ENCODE measurements around the gene EZH1. TPM values are rescaled to one million over a fixed set of nuclear protein-coding genes. Genes with fewer than 3 reads are reported as not detected.

The EZH1 gene
- total RNA-seq, 1 donor from 2014 or later: 30.4 TPM

GRCh38 chr17:42751628-42752027 lies 6.8 kb upstream of the EZH1 start:
- H3K36me3 Mint-ChIP-seq (ENCODE audit: low read depth): no peaks in the 10 kb centered on the region
- TF ChIP-seq CTCF (conservative IDR thresholded peaks at IDR 0.05): no peak
- H3K4me1 Mint-ChIP-seq: peaks cover 5% of the 10 kb centered on the region

GRCh38 chr17:42750739-42751344 lies 6.0 kb upstream of the EZH1 start:
- no peaks in the 10 kb centered on the region for H3K9me3 Mint-ChIP-seq
- no peak overlapping the region for H3K4me3 Mint-ChIP-seq
- H3K27ac Mint-ChIP-seq (ENCODE audit: unreplicated experiment): no peak overlapping the region
- no peaks in the 10 kb centered on the region for H3K4me1 Mint-ChIP-seq
- TF ChIP-seq CTCF (conservative IDR thresholded peaks at IDR 0.05): no peak
- no peak for DNase-seq (ENCODE audit: low read depth, low spot score)
- peaks cover 29% of the 10 kb centered on the region for H3K27me3 Mint-ChIP-seq (ENCODE audit: low read depth)
- H3K36me3 Mint-ChIP-seq (ENCODE audit: low read depth): no peaks in the 10 kb centered on the region

More at GRCh38 chr17:42751628-42752027, 6.8 kb upstream of the EZH1 start:
- no peaks in the 10 kb centered on the region for H3K9me3 Mint-ChIP-seq
- peaks cover 30% of the 10 kb centered on the region for H3K27me3 Mint-ChIP-seq (ENCODE audit: low read depth)
- H3K27ac Mint-ChIP-seq (ENCODE audit: unreplicated experiment): no peak overlapping the region
- DNase-seq (ENCODE audit: low read depth, low spot score): no peak
- H3K4me3 Mint-ChIP-seq: no peak overlapping the region

DNA sequence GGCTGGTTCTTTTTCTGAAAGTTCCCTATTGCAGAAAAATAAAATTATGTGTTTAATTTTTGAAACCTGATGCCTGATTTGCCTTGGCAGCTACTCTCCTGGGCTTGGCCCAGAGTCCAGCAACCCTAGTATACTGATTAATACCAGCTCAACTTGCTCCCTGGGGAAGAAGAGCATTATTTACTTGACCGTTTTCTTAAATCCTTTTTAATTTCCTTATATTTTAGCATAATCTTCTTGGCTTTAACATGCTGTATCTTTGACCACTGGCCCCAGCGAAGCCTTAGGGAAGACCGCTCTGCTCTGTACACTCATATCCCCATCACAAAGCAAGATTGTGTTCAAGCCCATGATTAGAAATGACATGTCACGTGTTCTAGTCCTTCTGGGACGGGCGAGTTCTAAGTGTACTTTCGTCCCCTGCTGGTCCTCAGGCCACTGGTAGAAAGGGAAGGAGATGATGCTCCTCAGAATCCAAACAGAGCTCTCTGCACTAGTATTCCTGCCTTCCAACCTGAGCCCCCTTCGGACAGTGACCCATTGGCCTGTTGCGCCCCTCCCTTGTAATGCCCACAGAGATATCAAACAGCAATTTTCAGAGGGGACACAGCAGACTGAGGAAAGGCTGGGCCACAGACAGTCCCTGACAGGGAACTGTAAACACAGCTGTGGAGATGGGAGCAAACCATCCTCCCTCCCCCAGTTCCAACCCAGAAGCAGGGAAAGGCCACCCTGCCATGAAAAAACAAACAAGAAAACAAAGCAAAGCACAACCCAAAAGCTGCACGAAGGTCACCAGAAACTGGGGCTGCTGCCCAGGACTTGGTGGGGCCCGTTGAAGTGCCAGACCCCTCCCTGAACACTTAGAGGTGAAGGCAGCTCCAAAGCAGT lies 4.3 kb upstream of the EZH1 start:
- Mint-ChIP-seq H3K4me1 (peaks cover 2% of the 10 kb centered on the region), H3K4me3 (no peak overlapping the region), H3K36me3 (ENCODE audit: low read depth) (peaks cover 2% of the 10 kb centered on the region), H3K27me3 (ENCODE audit: low read depth) (peaks cover 26% of the 10 kb centered on the region), H3K9me3 (no peaks in the 10 kb centered on the region), H3K27ac (ENCODE audit: unreplicated experiment) (no peak overlapping the region)
- TF ChIP-seq CTCF (conservative IDR thresholded peaks at IDR 0.05): no peak
- DNase-seq (ENCODE audit: low read depth, low spot score): no peak

DNA sequence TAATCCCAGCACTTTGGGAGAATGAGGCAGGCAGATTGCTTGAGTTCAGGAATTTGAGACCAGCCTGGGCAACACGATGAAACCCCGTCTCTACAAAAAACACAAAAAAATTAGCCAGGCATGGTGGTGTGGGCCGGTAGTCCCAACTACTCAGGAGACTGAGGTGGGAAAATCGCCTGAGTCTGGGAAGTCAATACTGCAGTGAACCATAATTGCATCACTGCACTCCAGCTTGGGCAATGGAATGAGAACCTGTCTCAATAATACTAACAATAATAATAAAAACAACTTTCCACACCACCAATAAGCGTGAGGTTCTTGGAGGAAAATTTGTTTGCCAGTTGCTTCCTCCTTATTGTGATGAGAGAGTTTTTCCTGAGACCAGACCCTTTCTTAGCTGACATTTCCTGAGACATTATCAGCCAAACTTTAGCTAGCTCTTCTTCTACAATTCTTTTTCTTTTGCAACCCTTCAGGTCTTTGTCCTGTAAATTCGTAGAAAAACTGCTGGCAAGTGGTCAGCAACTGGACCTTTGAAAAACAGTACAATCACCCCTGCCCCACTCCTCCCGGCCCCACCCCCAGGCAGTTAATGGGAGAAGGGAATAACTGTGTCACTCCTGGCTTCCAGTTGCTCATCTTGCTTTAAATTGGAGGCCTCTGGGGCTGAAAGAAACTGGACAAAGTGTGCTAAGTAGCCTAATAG lies 3.5 kb upstream of the EZH1 start:
- TF ChIP-seq CTCF (conservative IDR thresholded peaks at IDR 0.05): no peak
- H3K9me3 Mint-ChIP-seq: no peaks in the 10 kb centered on the region
- no peak for DNase-seq (ENCODE audit: low read depth, low spot score)
- H3K4me1 Mint-ChIP-seq: peaks cover 9% of the 10 kb centered on the region
- H3K36me3 Mint-ChIP-seq (ENCODE audit: low read depth): peaks cover 2% of the 10 kb centered on the region
- H3K27ac Mint-ChIP-seq (ENCODE audit: unreplicated experiment): no peak overlapping the region
- H3K27me3 Mint-ChIP-seq (ENCODE audit: low read depth): peaks cover 22% of the 10 kb centered on the region
- H3K4me3 Mint-ChIP-seq: no peak overlapping the region

GRCh38 chr17:42744283-42744805 lies 496 bp downstream of the EZH1 start:
- H3K27ac Mint-ChIP-seq (ENCODE audit: unreplicated experiment): peak overlapping the region; percentile 99
- H3K9me3 Mint-ChIP-seq: no peaks in the 10 kb centered on the region
- no peak for DNase-seq (ENCODE audit: low read depth, low spot score)
- peaks cover 15% of the 10 kb centered on the region for H3K27me3 Mint-ChIP-seq (ENCODE audit: low read depth)
- peaks cover 2% of the 10 kb centered on the region for H3K36me3 Mint-ChIP-seq (ENCODE audit: low read depth)
- peak; percentile 3 for TF ChIP-seq CTCF (conservative IDR thresholded peaks at IDR 0.05)
- peak overlapping the region; percentile 96 for H3K4me3 Mint-ChIP-seq
- H3K4me1 Mint-ChIP-seq: peaks cover 9% of the 10 kb centered on the region

Measured in neural crest cell (in vitro differentiated cells).